GM12874 (cell line): ENCODE measurements around the gene PDGFRB.

Experiments used
- TF ChIP-seq, protein P1 (sequence below): IDR thresholded peaks from 2 replicates; pipeline ENCODE4 v1.5.1; 2011; ENCODE audit warnings: low read depth, mild to moderate bottlenecking, control low read depth, low read length, moderate library complexity; ENCODE audit not compliant: insufficient read depth

Gene PDGFRB

DNA sequence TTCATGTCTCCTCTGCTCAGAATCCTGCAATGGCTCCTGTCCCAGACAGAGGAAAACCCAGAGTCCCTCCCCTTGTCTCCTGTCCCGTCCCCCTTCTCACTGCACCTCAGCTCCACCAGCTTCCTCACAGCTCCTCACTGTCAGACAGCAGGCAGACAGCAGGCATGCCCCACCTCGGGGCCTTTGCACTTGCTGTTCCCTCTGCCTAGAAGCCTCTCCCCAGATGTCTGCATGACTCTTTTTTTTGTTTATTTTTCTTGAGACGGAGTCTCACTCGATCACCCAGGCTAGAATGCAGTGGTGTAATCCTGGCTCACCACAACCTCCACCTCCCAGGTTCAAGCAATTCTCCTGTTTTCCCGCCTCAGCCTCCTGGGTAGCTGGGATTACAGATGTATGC lies 25.4 kb upstream of the PDGFRB start:
- TF ChIP-seq, protein P1, sequence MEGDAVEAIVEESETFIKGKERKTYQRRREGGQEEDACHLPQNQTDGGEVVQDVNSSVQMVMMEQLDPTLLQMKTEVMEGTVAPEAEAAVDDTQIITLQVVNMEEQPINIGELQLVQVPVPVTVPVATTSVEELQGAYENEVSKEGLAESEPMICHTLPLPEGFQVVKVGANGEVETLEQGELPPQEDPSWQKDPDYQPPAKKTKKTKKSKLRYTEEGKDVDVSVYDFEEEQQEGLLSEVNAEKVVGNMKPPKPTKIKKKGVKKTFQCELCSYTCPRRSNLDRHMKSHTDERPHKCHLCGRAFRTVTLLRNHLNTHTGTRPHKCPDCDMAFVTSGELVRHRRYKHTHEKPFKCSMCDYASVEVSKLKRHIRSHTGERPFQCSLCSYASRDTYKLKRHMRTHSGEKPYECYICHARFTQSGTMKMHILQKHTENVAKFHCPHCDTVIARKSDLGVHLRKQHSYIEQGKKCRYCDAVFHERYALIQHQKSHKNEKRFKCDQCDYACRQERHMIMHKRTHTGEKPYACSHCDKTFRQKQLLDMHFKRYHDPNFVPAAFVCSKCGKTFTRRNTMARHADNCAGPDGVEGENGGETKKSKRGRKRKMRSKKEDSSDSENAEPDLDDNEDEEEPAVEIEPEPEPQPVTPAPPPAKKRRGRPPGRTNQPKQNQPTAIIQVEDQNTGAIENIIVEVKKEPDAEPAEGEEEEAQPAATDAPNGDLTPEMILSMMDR: no peak

DNA sequence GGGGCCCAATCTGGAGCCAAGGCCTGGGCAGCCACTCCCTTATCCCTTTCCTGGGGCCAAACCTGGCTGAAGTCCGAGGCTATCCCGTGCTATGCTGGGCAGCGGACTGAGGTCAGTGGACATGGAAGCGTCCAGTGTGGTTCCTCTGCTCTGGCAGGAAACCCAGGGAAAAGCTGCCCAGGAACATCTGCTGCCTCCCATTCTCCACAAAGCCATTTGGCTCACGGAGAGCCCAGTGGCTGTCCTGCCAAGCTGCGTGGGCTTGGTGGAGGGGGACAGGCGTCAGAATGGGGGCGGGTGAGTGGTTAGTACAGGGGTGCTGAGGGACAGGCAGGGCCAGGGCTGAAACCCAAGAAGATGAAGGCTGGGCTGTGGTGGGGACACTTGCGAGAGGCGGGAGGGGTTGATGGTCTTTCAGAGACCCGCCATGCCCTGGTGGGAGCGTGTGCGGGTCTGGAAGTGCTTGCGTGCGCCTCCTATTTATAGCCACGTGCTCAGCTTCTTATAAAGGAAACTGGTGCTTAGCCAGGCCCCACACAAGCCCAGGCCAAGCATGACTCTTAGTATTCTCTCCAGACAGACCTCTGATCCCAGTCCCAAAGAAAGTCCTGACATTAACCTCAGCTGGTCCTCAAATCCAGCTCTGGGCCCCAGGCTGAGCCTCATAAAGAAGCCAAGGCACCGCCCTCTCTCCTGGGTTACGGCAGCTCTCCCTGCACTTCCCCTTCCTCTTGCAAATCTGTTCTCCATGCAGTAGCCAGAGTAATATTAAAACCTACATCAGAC lies 24.8 kb upstream of the PDGFRB start:
- TF ChIP-seq, protein P1: no peak

DNA sequence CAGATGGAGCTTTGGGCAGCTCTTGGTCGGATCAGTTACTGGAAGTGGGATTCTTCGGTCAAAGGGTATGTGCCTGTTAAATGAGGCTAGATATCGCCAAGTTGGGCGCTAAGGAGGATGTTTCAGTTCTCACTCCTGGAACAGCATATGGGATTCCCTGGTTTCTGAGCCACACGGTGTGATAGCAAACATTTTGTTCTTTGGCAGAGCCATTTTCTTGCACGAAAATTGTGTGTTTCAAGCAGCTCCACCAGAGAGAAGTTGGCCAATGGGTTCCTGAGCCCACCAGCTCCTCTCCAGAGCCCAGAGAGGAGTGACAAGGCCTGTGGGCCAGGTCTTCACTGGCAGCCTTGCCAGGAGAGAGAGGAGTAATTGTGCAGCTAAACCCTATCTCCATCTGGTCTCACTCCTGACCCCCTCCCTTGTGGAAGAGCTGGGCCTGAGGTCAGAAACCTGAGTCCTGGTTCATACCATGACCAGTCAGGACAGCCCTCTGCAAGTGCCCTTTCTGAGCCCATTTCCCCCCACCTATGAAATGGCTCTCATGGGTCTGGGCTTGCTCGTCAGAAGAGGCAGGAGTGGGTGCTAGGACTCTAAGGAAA lies 23.5 kb upstream of the PDGFRB start:
- TF ChIP-seq, protein P1: no peak

DNA sequence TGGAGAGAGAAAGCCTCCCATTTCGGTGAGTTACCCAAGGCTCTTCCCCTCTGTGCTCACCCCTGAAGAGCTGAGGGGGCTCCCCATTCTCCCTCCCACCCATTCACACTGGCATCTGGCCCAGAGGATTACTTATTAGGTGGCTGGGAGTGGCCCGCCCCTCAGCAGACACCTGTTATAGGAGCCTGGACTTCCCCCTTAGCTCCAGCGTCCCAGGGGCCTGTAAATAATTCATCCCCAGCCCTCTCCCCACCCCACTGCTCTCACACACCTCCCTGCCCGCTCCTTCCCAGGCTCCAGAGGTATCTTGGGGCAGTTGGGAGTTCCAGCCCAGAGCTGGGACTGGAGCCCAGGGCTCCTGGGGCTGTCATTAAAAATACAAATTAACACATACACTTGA lies 22.6 kb upstream of the PDGFRB start:
- TF ChIP-seq, protein P1: no peak

DNA sequence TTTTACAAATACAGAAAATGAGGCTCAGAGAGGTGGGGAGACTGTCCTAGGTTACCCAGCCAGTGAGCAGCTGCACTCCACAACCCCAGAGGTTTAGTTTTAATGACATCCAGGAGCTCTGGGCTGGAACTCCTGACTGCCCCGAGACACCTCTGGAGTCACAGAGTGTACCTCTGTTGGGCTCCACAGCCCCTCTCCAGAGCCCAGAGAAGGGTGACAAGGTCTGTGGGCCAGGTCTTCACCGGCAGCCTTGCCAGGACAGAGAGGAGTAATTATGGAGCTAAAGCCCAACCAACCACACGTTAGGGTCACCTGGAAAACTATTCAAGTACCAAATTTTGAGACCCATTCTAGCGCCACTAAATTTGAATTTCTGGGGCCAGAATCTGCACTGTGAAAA lies 22.1 kb upstream of the PDGFRB start:
- TF ChIP-seq, protein P1: no peak

DNA sequence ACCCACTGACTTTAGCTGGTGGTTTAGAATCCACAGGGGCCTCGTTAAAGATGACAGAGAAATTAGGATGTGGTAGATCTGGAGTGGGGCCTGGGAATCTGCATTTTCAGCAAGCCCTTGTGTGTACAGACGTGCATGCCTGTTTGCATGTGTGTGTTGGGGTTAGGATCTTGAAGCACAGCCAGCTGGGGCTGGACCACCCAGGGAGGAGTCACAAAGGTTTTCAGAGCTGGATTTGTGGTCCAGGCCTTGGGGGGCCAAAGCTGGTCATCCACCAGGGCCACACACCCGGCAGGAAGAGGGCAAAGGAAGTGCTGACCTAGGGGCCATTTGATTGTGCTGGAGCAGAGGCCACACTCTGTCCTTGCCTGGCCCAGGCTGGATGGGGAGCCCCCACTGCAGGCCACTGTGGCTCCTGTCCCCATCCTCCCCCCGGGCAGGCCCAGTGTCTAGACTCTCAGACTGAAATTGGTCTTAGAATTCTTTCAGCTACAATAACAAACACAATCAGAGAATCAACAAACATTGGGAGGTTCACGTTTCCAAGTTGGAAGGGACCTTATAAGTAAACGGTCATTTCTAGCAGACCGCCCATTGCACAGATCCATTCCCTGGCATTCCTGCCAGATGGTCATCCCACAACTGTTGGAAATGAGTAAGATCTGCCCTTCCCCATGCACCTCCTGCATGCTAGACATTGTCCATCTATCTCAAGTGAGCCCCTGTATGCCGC lies 21.3 kb upstream of the PDGFRB start:
- TF ChIP-seq, protein P1: no peak

DNA sequence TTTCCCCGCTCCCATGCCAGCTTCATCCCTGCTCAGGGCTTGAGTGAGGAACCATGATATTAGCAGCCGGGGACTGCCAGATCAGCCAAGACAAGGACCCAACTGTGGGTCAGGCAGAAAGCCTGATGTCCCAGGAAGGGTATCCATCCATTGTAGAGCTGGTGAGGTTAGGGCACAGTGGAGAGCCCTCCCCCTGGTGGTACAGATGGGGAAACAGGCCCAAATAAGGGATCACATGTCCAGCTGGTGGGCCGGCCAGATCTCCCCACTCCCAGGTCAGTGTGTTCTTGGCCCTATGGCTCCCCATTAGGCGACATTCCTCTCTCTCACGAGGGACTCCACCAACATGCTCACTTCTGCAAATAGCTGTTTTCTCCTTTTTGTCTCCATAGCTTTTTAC lies 19.9 kb upstream of the PDGFRB start:
- TF ChIP-seq, protein P1: peak; percentile 56
